ENCODE data around the gene CD207. TPM values are rescaled to one million over a fixed set of nuclear protein-coding genes. Genes with fewer than 3 reads are reported as not detected.

Gene CD207
- total RNA-seq, 1 donor = not detected

GRCh38 chr2:70842401-70842800 lies 6.8 kb upstream of the CD207 start:
- no peak for TF ChIP-seq CTCF (IDR thresholded peaks at IDR 0.05; ENCODE audit: insufficient read depth, low read depth, low read length)
- no peak for DNase-seq (ENCODE audit: low read depth)
- no peak overlapping the region for H3K4me3 ChIP-seq (ENCODE audit: low read depth, low read length)

- TF ChIP-seq CTCF (IDR thresholded peaks at IDR 0.05; ENCODE audit: insufficient read depth, low read depth, low read length) = no peak
- no peak for DNase-seq (ENCODE audit: low read depth)
- no peak overlapping the region for H3K4me3 ChIP-seq (ENCODE audit: low read depth, low read length)
Observed at GRCh38 chr2:70837980-70838925, 2.6 kb upstream of the CD207 start.

GRCh38 chr2:70834881-70835280 lies 735 bp downstream of the CD207 start:
- no peak overlapping the region for H3K4me3 ChIP-seq (ENCODE audit: low read depth, low read length)
- TF ChIP-seq CTCF (IDR thresholded peaks at IDR 0.05; ENCODE audit: insufficient read depth, low read depth, low read length) = no peak
- DNase-seq (ENCODE audit: low read depth) = no peak

- H3K4me3 ChIP-seq (ENCODE audit: low read depth, low read length) = no peak overlapping the region
- no peak for TF ChIP-seq CTCF (IDR thresholded peaks at IDR 0.05; ENCODE audit: insufficient read depth, low read depth, low read length)
- no peak for DNase-seq (ENCODE audit: low read depth)
Observed at GRCh38 chr2:70834106-70834505, 1.5 kb downstream of the CD207 start.

- no peak overlapping the region for H3K4me3 ChIP-seq (ENCODE audit: low read depth, low read length)
- DNase-seq (ENCODE audit: low read depth) = no peak
- TF ChIP-seq CTCF (IDR thresholded peaks at IDR 0.05; ENCODE audit: insufficient read depth, low read depth, low read length) = no peak
Observed at GRCh38 chr2:70833246-70833645, 2.4 kb downstream of the CD207 start.

- no peak for TF ChIP-seq CTCF (IDR thresholded peaks at IDR 0.05; ENCODE audit: insufficient read depth, low read depth, low read length)
- DNase-seq (ENCODE audit: low read depth) = no peak
- no peak overlapping the region for H3K4me3 ChIP-seq (ENCODE audit: low read depth, low read length)
Observed at GRCh38 chr2:70832386-70832785, 3.2 kb downstream of the CD207 start.

Data from fibroblast of villous mesenchyme (primary cell).